ENCODE results near the gene NEK3. TPM values are rescaled to one million over a fixed set of nuclear protein-coding genes. Genes with fewer than 3 reads are reported as not detected.
"Not testable (repeated sequence)": the region's sequence is repeated elsewhere in the genome, so short reads cannot be mapped to it uniquely, and the experiment has no call there.

The NEK3 gene
- total and polyA plus RNA-seq, 5 donors from 2014 or later: 4.2 to 17.2 (median 6.9) TPM

DNA sequence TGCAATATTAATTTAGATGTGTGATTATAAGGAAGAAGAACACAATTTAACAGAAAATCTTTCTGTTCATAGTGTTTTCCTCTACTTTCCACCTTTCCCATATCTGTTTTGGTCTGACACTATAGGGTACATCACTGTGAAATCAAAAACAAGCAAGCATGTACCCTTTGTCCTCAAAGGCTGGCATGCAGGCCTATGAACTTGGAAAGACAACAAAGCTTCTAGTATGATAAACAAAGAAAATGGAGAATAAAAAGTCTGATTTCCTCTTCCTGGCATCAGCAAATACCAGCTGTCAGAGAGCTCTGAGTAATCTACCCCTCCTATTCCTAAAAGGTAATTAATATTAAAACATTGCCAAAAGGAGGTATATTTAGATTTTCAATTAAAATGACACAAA, 5.6 kb upstream of the NEK3 start:
- peaks cover 1 to 6% (median 3%) of the 10 kb centered on the region in 4 donors for H3K4me1 Mint-ChIP-seq
- no peak overlapping the region for H3K4me3 ChIP-seq (ENCODE audit: low read depth, low read length)
- DNase-seq (no peak), ATAC-seq (ENCODE audit: low read depth in 2 of 2) (no peak)
- H3K36me3 ChIP-seq (ENCODE audit: control insufficient read depth, insufficient read depth, low read length): peaks cover 18% of the 10 kb centered on the region
- H3K9me3 ChIP-seq (ENCODE audit: control insufficient read depth in 2 of 2, low read length in 2 of 2): no peaks in the 10 kb centered on the region
- no peaks in the 10 kb centered on the region for H3K27me3 ChIP-seq (ENCODE audit: control insufficient read depth, insufficient read depth, low read length)
- no peak overlapping the region for H3K4me3 Mint-ChIP-seq
- no peak overlapping the region for H3K27ac ChIP-seq (ENCODE audit: insufficient read depth, low read length, poor library complexity, severe bottlenecking)
- no peak overlapping the region for H3K27ac Mint-ChIP-seq
- H3K27me3 Mint-ChIP-seq: no peaks in the 10 kb centered on the region
- H3K4me1 ChIP-seq (ENCODE audit: control insufficient read depth, insufficient read depth, low read length, poor library complexity, severe bottlenecking): peaks cover 2% of the 10 kb centered on the region
- H3K9me3 Mint-ChIP-seq: no peaks in the 10 kb centered on the region
- peaks cover 7% of the 10 kb centered on the region for H3K36me3 Mint-ChIP-seq

DNA sequence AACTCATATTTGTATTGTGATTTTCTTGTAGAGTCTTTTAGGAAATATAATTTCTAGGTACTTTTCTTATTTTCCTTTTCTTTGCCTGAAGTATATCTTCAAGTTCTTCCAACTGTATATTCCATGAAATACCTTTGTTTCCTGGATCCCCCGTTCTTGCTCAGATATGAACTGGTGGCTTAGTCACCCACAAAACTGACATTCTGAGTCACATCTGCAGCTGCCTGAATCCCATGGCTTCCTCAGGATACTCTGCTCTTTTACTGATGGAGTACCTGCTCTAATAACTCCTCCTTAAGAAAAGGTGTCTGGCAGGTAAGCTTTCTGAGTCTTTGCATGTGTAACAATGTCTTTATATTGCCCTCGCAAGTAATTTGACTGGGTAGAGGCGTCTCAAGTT, 4.5 kb upstream of the NEK3 start:
- H3K27me3 ChIP-seq (ENCODE audit: control insufficient read depth, insufficient read depth, low read length); H3K27me3 Mint-ChIP-seq; H3K9me3 ChIP-seq (ENCODE audit: control insufficient read depth in 2 of 2, low read length in 2 of 2); H3K36me3 Mint-ChIP-seq; H3K9me3 Mint-ChIP-seq; H3K27ac ChIP-seq (ENCODE audit: insufficient read depth, low read length, poor library complexity, severe bottlenecking); ATAC-seq (ENCODE audit: low read depth in 2 of 2); DNase-seq; H3K4me3 ChIP-seq (ENCODE audit: low read depth, low read length): not testable (repeated sequence)
- Mint-ChIP-seq H3K27ac (peak overlapping the region in 1 of 3 donors; percentile 67), H3K4me1 (peaks cover 8 to 11% (median 9%) of the 10 kb centered on the region in 4 donors), H3K4me3 (peak overlapping the region in 1 of 4 donors; percentile 12)
- Histone ChIP-seq H3K4me1 (ENCODE audit: control insufficient read depth, insufficient read depth, low read length, poor library complexity, severe bottlenecking) (peaks cover 10% of the 10 kb centered on the region), H3K36me3 (ENCODE audit: control insufficient read depth, insufficient read depth, low read length) (peaks cover 14% of the 10 kb centered on the region)

DNA sequence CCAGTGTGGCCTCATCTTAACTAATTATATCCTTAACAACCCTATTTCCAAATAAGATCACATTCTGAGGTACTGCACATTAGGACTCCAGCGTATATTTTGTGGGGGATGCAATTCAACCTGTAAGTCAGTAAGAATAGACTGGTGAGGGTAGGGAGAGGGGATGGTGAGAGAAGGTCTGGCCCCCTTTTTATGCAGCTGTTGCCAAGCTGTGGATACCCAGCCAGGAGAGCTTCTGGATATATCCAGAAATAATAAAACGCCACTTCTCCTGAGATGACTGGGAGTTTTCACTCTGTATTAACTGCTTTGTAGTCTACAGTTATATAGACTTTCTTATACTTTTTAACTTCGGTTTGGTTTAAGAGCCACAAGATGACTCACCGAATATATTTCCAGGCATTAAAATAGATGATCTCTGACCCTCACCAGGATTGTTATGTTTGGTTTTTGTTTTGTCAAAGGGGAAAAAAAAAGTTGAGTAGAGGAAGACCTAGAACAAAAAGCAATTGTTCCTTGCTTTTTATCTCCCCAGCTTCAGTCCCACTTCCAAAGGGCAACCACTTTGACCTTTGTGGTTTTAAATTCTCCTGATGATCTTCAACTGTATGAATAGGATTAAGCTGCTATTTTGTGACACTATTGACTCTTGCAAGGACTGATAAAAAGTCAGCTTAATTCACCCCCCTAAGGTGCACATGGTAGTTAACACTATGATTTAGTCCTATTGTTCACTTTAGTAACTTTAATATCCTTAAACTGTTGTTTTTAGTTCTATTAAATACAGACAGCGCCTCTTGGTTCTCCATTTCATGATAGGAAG, 3.1 kb upstream of the NEK3 start:
- H3K36me3 ChIP-seq (ENCODE audit: control insufficient read depth, insufficient read depth, low read length): peaks cover 5% of the 10 kb centered on the region
- H3K4me1 ChIP-seq (ENCODE audit: control insufficient read depth, insufficient read depth, low read length, poor library complexity, severe bottlenecking): peaks cover 17% of the 10 kb centered on the region
- H3K9me3 ChIP-seq (ENCODE audit: control insufficient read depth in 2 of 2, low read length in 2 of 2): no peaks in the 10 kb centered on the region
- no peak overlapping the region for H3K4me3 ChIP-seq (ENCODE audit: low read depth, low read length)
- Mint-ChIP-seq H3K9me3 (no peaks in the 10 kb centered on the region), H3K27me3 (no peaks in the 10 kb centered on the region), H3K4me3 (peak overlapping the region in 1 of 4 donors; percentile 43), H3K27ac (peak overlapping the region; percentile 15 to 86 (median 55)), H3K36me3 (peaks cover 7% of the 10 kb centered on the region), H3K4me1 (peaks cover 16 to 23% (median 19%) of the 10 kb centered on the region in 4 donors)
- ATAC-seq (ENCODE audit: low read depth in 2 of 2) (no peak), DNase-seq (no peak)
- no peaks in the 10 kb centered on the region for H3K27me3 ChIP-seq (ENCODE audit: control insufficient read depth, insufficient read depth, low read length)
- no peak overlapping the region for H3K27ac ChIP-seq (ENCODE audit: insufficient read depth, low read length, poor library complexity, severe bottlenecking)

DNA sequence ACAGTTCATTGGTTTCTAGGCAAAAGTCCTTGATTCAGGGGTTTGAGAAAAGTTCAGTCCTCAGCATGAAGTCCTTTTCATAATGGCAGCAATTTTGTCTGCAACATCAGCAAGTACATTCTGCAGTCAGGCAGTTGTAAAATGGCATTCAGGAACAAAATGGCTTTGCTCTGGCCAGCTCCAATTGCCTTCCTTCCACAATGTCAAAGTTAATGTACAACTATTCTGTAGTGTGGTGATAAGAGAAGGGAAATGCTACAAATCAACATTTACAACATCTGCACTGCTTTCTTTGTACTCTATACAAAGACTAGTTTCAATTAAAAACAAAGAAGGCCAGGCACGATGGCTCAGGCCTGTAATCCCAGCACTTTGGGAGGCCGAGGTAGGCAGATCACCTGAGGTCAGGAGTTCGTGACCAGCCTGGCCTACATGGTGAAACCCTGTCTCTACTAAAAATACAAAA, 1.8 kb upstream of the NEK3 start:
- H3K4me1 Mint-ChIP-seq: peaks cover 25 to 35% (median 29%) of the 10 kb centered on the region in 4 donors
- H3K27ac Mint-ChIP-seq: no peak overlapping the region
- H3K4me3 Mint-ChIP-seq: peak overlapping the region in 1 of 4 donors; percentile 36

DNA sequence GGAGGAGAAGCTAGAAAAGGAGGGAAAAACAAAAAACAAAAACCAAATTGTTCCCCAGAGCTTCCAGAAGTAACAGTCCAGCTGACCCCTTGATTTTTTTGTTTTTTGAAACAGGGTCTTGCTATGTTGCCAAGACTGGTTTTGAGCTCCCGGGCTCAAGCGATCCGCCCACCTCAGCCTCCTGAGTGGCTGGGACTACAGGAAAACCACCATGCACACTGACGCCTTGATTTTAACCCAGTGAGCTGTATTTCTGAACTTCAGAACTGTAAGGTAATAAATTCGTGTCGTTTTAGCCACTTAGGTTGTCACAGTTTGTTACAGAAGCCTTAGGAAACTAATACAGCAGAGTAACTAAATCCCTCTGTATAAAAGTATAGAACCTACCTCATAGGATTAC, 1.1 kb upstream of the NEK3 start:
- H3K4me3 Mint-ChIP-seq: peak overlapping the region in 2 of 4 donors; percentile 62 to 66

More for the DNA sequence above, 1.8 kb upstream of the NEK3 start:
- H3K9me3 ChIP-seq (ENCODE audit: control insufficient read depth in 2 of 2, low read length in 2 of 2): no peaks in the 10 kb centered on the region
- no peak for ATAC-seq (ENCODE audit: low read depth in 2 of 2)
- Mint-ChIP-seq H3K9me3 (no peaks in the 10 kb centered on the region), H3K36me3 (peaks cover 6% of the 10 kb centered on the region), H3K27me3 (no peaks in the 10 kb centered on the region)
- no peaks in the 10 kb centered on the region for H3K27me3 ChIP-seq (ENCODE audit: control insufficient read depth, insufficient read depth, low read length)
- no peak for DNase-seq
- no peak overlapping the region for H3K27ac ChIP-seq (ENCODE audit: insufficient read depth, low read length, poor library complexity, severe bottlenecking)
- peaks cover 17% of the 10 kb centered on the region for H3K4me1 ChIP-seq (ENCODE audit: control insufficient read depth, insufficient read depth, low read length, poor library complexity, severe bottlenecking)
- H3K4me3 ChIP-seq (ENCODE audit: low read depth, low read length): no peak overlapping the region
- H3K36me3 ChIP-seq (ENCODE audit: control insufficient read depth, insufficient read depth, low read length): peaks cover 3% of the 10 kb centered on the region

DNA sequence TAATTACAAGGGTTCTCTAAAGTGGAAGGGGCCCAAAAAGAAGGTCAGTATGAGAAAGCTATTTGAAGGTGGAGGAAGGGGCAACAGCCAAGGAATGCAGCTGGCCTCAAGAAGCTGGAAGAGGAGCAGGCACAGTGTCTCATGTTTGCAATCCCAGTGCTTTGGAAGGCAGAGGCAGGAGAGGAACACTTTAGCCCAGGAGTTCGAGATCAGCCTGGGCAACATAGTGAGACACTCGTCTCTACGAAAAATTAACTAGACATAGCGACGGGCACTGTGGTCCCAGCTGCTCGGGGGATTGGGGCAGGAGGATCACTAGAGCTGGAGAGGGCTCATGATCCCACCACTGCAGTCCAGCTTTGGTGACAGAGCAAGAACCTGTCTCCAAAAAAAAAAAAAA, 656 bp upstream of the NEK3 start:
- Mint-ChIP-seq H3K27me3 (no peaks in the 10 kb centered on the region), H3K4me3 (peak overlapping the region; percentile 91 to 98 (median 94)), H3K4me1 (peaks cover 25 to 35% (median 29%) of the 10 kb centered on the region in 4 donors), H3K9me3 (no peaks in the 10 kb centered on the region), H3K36me3 (no peaks in the 10 kb centered on the region), H3K27ac (peak overlapping the region; percentile 34 to 90 (median 82))
- H3K4me1 ChIP-seq (ENCODE audit: control insufficient read depth, insufficient read depth, low read length, poor library complexity, severe bottlenecking): peaks cover 17% of the 10 kb centered on the region
- H3K36me3 ChIP-seq (ENCODE audit: control insufficient read depth, insufficient read depth, low read length): no peaks in the 10 kb centered on the region
- no peaks in the 10 kb centered on the region for H3K9me3 ChIP-seq (ENCODE audit: control insufficient read depth in 2 of 2, low read length in 2 of 2)
- ATAC-seq (ENCODE audit: low read depth in 2 of 2): no peak
- peak overlapping the region; percentile 87 for H3K4me3 ChIP-seq (ENCODE audit: low read depth, low read length)
- H3K27ac ChIP-seq (ENCODE audit: insufficient read depth, low read length, poor library complexity, severe bottlenecking): no peak overlapping the region
- no peak for DNase-seq
- H3K27me3 ChIP-seq (ENCODE audit: control insufficient read depth, insufficient read depth, low read length): no peaks in the 10 kb centered on the region

More for the DNA sequence above, 1.1 kb upstream of the NEK3 start:
- peaks cover 3% of the 10 kb centered on the region for H3K36me3 Mint-ChIP-seq
- Histone ChIP-seq H3K27ac (ENCODE audit: insufficient read depth, low read length, poor library complexity, severe bottlenecking) (no peak overlapping the region), H3K4me3 (ENCODE audit: low read depth, low read length) (no peak overlapping the region), H3K4me1 (ENCODE audit: control insufficient read depth, insufficient read depth, low read length, poor library complexity, severe bottlenecking) (peaks cover 17% of the 10 kb centered on the region), H3K27me3 (ENCODE audit: control insufficient read depth, insufficient read depth, low read length) (no peaks in the 10 kb centered on the region), H3K9me3 (ENCODE audit: control insufficient read depth in 2 of 2, low read length in 2 of 2) (no peaks in the 10 kb centered on the region), H3K36me3 (ENCODE audit: control insufficient read depth, insufficient read depth, low read length) (peaks cover under 1% of the 10 kb centered on the region)
- peaks cover 25 to 35% (median 29%) of the 10 kb centered on the region in 4 donors for H3K4me1 Mint-ChIP-seq
- no peaks in the 10 kb centered on the region for H3K9me3 Mint-ChIP-seq
- no peak for DNase-seq
- no peak overlapping the region for H3K27ac Mint-ChIP-seq
- H3K27me3 Mint-ChIP-seq: no peaks in the 10 kb centered on the region
- ATAC-seq (ENCODE audit: low read depth in 2 of 2): no peak

DNA sequence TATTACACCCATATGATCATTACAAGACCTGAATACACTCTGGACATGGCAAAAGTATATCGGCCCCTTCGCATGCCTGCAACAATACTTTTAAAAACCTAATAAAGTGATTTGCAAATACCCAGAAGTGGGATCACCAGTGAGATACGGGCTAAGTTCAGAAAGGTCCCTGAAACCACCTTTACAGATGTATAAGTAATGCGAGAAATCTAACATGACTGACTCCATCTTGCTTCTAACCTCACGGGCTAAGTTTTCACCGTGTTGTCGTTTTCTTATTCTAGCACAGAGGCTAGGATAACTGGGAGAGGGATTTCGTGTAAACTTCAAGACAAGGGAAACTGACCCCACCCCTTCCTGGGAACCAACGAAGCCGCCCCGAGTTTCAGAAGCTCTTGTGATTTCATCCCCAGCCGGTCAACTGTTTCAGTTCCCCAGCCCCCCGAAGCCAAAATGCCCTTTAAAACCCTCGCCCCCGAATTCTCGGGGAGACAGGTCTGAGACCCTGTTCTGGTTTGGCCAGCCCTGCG, 703 bp downstream of the NEK3 start:
- H3K27me3 Mint-ChIP-seq: no peaks in the 10 kb centered on the region

More for the DNA sequence above, 703 bp downstream of the NEK3 start:
- Histone ChIP-seq H3K4me1 (ENCODE audit: control insufficient read depth, insufficient read depth, low read length, poor library complexity, severe bottlenecking) (peaks cover 17% of the 10 kb centered on the region), H3K9me3 (ENCODE audit: control insufficient read depth in 2 of 2, low read length in 2 of 2) (no peaks in the 10 kb centered on the region), H3K36me3 (ENCODE audit: control insufficient read depth, insufficient read depth, low read length) (no peaks in the 10 kb centered on the region), H3K27me3 (ENCODE audit: control insufficient read depth, insufficient read depth, low read length) (no peaks in the 10 kb centered on the region), H3K4me3 (ENCODE audit: low read depth, low read length) (peak overlapping the region; percentile 79), H3K27ac (ENCODE audit: insufficient read depth, low read length, poor library complexity, severe bottlenecking) (no peak overlapping the region)
- H3K4me3 Mint-ChIP-seq: peak overlapping the region; percentile 91 to 98 (median 94)
- H3K27ac Mint-ChIP-seq: peak overlapping the region; percentile 58 to 94 (median 92)
- no peaks in the 10 kb centered on the region for H3K9me3 Mint-ChIP-seq
- no peaks in the 10 kb centered on the region for H3K36me3 Mint-ChIP-seq
- H3K4me1 Mint-ChIP-seq: peaks cover 23 to 35% (median 27%) of the 10 kb centered on the region in 4 donors
- ATAC-seq (ENCODE audit: low read depth in 2 of 2) (no peak), DNase-seq (peak in 2 of 3 donors; percentile 9 to 40)
